Heart right ventricle (tissue), 16 donors: ENCODE measurements around the gene GRPEL2. TPM values are rescaled to one million over a fixed set of nuclear protein-coding genes. Genes with fewer than 3 reads are reported as not detected.

Source experiments
- ATAC-seq, 8 donors: fragments of 200-7000 bp; cut with Tn5 transposase; one replicate each; pipeline ENCODE4 v1.9.1; 2020; ENCODE audit warnings: mild to moderate bottlenecking in 8 of 8, moderate library complexity in 8 of 8, moderate number of reproducible peaks in 1 of 8
- DNase-seq, 2 donors: peaks; one replicate each; pipeline ENCODE4 v3.0.0-alpha.2; 2020
- H3K27ac ChIP-seq, 10 donors: fragments of 200-600 bp; sonication (generic) in 2 of 10; one replicate each; pipeline versions ENCODE4 v1.5.0 to v1.8.0; 2020 to 2022; ENCODE audit warnings: mild to moderate bottlenecking in 3 of 10
- H3K27me3 ChIP-seq, 7 donors: fragments of 200-600 bp; one replicate each; pipeline ENCODE4 v1.8.0; 2021 to 2022; ENCODE audit warnings: mild to moderate bottlenecking in 2 of 7
- H3K36me3 ChIP-seq, 9 donors: fragments of 200-600 bp; sonication (generic) in 1 of 9; one replicate each; pipeline versions ENCODE4 v1.5.0 to v1.8.0; 2020 to 2022; ENCODE audit warnings: mild to moderate bottlenecking in 2 of 9
- H3K4me1 ChIP-seq, 9 donors: fragments of 200-600 bp; sonication (generic) in 1 of 9; one replicate each; pipeline versions ENCODE4 v1.5.0 to v1.8.0; 2020 to 2022; ENCODE audit warnings: mild to moderate bottlenecking in 4 of 9
- H3K4me3 ChIP-seq, 10 donors: fragments of 200-600 bp; sonication (generic) in 2 of 10; one replicate each; pipeline versions ENCODE4 v1.5.0 to v1.8.0; 2020 to 2022; ENCODE audit warnings: mild to moderate bottlenecking in 7 of 10, moderate library complexity in 2 of 10
- H3K9me3 ChIP-seq, 11 donors: fragments of 200-600 bp in 10 of 11; sonication (generic) in 2 of 11; one replicate each; pipeline versions ENCODE4 v1.5.0 to v1.8.0; 2013 to 2022; ENCODE audit warnings: mild to moderate bottlenecking in 2 of 11, control low read depth in 1 of 11, moderate library complexity in 1 of 11
- WGBS, 2 donors: extraction: QIAGEN DNeasy Blood & Tissue Kit; methylation state at CpG; one replicate each; pipeline ENCODE4 v1.1.7; 2013; ENCODE audit warnings: inconsistent platforms in 1 of 2; 5-methylcytosine and 5-hydroxymethylcytosine counted together
- intact Hi-C, 10 donors: fragments of 100-400 bp; cut with DNase I; formaldehyde crosslinking; loops; one replicate each; pipeline versions ENCODE4 v1.11.1 to v1.14.2; 2022
- polyA plus RNA-seq, 2 donors: library from polyadenylated mRNA; stranded (reverse); fragments of 200-250 nt; gene quantifications; one replicate each; pipeline ENCODE4 v1.2.3, GENCODE V29; 2013
- total RNA-seq, 10 donors: library from RNA; stranded (reverse); fragmentation: NEBNext Ultra II Directional in 3 of 10; extraction: Animal tissue kit (Norgen Biotek cat#: 25700) in 3 of 10; gene quantifications; one replicate each; pipeline versions ENCODE4 v1.2.1 to v1.2.4, GENCODE V29; 2021 to 2023
- TF ChIP-seq, protein P1 (sequence below), 9 donors: fragments of 200-600 bp; sonication (generic) in 2 of 9; IDR thresholded peaks; one replicate each; pipeline versions ENCODE4 v1.5.0 to v1.8.0; 2021 to 2022; ENCODE audit warnings: antibody characterized with exemption in 9 of 9, mild to moderate bottlenecking in 5 of 9, moderate library complexity in 1 of 9
- donor health status: Arrhythmogenic right ventricular cardiomyopathy.
- donor health status: ischemic (EF 13 %, LVEDD 7.1; RV severe dilation, severe dysfunction).
- donor health status: healthy with polysubstance abuse.
- donor health status: DM: no; HTN: yes; CAD: no.
- donor health status: DM: no; HTN: no; CAD: no.
- donor health status: ischemic (EF 25% LVEDD 6.9; RV normal size, moderate dysfunction).
- donor health status: ischemic (EF 25% LVEDD 5.7; RV mildly dilated, moderate dysfunction).
- donor health status: healthy.
- donor health status: DM: yes; HTN: yes; CAD: no.
- donor health status: Ischemic cardiomyopathy.
- donor health status: ischemic (EF 35%, LVEDD 5.7; RV mildly dilated, moderate dysfunction).
- donor health status: nonischemic (EF 11% LVEDD 7.7; RV severe dilation, severe dysfunction).
- donor health status: DM: yes; HTN: yes; CAD: no.
- donor health status: PGD.
- donor health status: ischemic (EF 29% LVEDD 5.4; RV normal size, mild dysfunction).
- donor health status: nonischemic (EF 23%, LVEDD 6.1; RV moderate dilation, normal function).

GRPEL2 gene
- total and polyA plus RNA-seq, 12 donors: 4.8 to 13.4 (median 9.9) TPM

- peaks cover 0 to 21% (median 12%) of the 10 kb centered on the region in 9 donors for H3K4me1 ChIP-seq
- no peak overlapping the region for H3K27ac ChIP-seq
- TF ChIP-seq, protein P1, sequence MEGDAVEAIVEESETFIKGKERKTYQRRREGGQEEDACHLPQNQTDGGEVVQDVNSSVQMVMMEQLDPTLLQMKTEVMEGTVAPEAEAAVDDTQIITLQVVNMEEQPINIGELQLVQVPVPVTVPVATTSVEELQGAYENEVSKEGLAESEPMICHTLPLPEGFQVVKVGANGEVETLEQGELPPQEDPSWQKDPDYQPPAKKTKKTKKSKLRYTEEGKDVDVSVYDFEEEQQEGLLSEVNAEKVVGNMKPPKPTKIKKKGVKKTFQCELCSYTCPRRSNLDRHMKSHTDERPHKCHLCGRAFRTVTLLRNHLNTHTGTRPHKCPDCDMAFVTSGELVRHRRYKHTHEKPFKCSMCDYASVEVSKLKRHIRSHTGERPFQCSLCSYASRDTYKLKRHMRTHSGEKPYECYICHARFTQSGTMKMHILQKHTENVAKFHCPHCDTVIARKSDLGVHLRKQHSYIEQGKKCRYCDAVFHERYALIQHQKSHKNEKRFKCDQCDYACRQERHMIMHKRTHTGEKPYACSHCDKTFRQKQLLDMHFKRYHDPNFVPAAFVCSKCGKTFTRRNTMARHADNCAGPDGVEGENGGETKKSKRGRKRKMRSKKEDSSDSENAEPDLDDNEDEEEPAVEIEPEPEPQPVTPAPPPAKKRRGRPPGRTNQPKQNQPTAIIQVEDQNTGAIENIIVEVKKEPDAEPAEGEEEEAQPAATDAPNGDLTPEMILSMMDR (IDR thresholded peaks at IDR 0.05): no peak
- H3K36me3 ChIP-seq: peaks cover 0 to 70% (median 49%) of the 10 kb centered on the region in 9 donors
- H3K4me3 ChIP-seq: no peak overlapping the region
- ATAC-seq: no peak
- 27 to 62% methylated on average over 1 of the region's 1 CpG for WGBS, 2 donors
- H3K27me3 ChIP-seq: no peaks in the 10 kb centered on the region
- intact Hi-C loops: loop anchor here in 1 of 10 donors (10.0 kb wide), 1 partner anchor 206 kb away; no protein-coding TSS in a partner anchor
- no peak for DNase-seq
- H3K9me3 ChIP-seq: no peaks in the 10 kb centered on the region
These were observed 4.4 kb upstream of the GRPEL2 start for GRCh38 chr5:149340920-149341319.

DNA sequence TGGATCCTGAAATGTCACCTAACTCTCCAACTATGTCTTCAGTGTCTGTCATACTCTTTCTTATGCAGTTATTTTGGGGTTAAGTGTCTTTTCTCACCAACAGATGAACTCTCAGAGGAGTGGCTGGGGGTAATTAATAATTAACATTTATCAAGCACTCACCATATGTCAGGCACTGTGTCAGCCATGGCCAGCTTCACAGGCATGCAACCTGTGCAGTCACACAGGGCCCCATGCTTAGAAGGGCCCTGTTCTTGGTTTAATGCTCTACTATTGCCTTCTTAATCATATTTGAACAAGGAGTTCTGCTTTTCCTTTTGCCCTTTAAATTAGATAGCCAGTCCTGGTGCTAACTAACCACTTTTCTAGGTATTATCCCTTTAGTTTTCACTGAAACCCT is 3.4 kb upstream of the GRPEL2 start:
- Histone ChIP-seq H3K36me3 (peaks cover 0 to 61% (median 40%) of the 10 kb centered on the region in 9 donors), H3K9me3 (no peaks in the 10 kb centered on the region), H3K4me3 (no peak overlapping the region), H3K27ac (no peak overlapping the region), H3K27me3 (no peaks in the 10 kb centered on the region), H3K4me1 (peaks cover 0 to 28% (median 18%) of the 10 kb centered on the region in 9 donors)
- DNase-seq: no peak
- no peak for ATAC-seq
- TF ChIP-seq, protein P1 (IDR thresholded peaks at IDR 0.05): no peak
- intact Hi-C loops: loop anchor here in 1 of 10 donors (10.0 kb wide), 1 partner anchor 207 kb away; no protein-coding TSS in a partner anchor

GRCh38 chr5:149344151-149344550 is 1.1 kb upstream of the GRPEL2 start:
- Histone ChIP-seq H3K27ac (peak overlapping the region in 9 of 10 donors; percentile 83 to 89 (median 85)), H3K4me1 (peaks cover 0 to 48% (median 35%) of the 10 kb centered on the region in 9 donors), H3K4me3 (peak overlapping the region in 1 of 10 donors; percentile 83), H3K36me3 (peaks cover 0 to 55% (median 36%) of the 10 kb centered on the region in 9 donors), H3K9me3 (no peaks in the 10 kb centered on the region), H3K27me3 (no peaks in the 10 kb centered on the region)
- WGBS, 2 donors: 84 to 87% methylated on average over 2 of the region's 2 CpGs
- ATAC-seq (no peak), DNase-seq (no peak)
- intact Hi-C loops: loop anchor here in 1 of 10 donors (10.0 kb wide), 1 partner anchor 209 kb away; no protein-coding TSS in a partner anchor
- TF ChIP-seq, protein P1 (IDR thresholded peaks at IDR 0.05): no peak

- H3K36me3 ChIP-seq: peaks cover 0 to 55% (median 42%) of the 10 kb centered on the region in 9 donors
- ATAC-seq (peak in 5 of 8 donors; percentile 1 to 6 (median 4)), DNase-seq (no peak)
- peak overlapping the region; percentile 61 to 95 (median 76) for H3K4me3 ChIP-seq
- no peaks in the 10 kb centered on the region for H3K9me3 ChIP-seq
- peaks cover 0 to 51% (median 35%) of the 10 kb centered on the region in 9 donors for H3K4me1 ChIP-seq
- intact Hi-C loops: loop anchor here in 2 of 10 donors (5.0 to 10.0 kb wide), 3 partner anchors 34 to 211 kb away; partner anchors contain the start of gene AFAP1L1 (in 1 of the 2)
- no peaks in the 10 kb centered on the region for H3K27me3 ChIP-seq
- TF ChIP-seq, protein P1 (IDR thresholded peaks at IDR 0.05): no peak
- H3K27ac ChIP-seq: peak overlapping the region; percentile 44 to 89 (median 85)
- 2 to 3% methylated on average over 11 of the region's 11 CpGs for WGBS, 2 donors
These were observed 558 bp downstream of the GRPEL2 start for GRCh38 chr5:149345892-149346222.
